Osteocyte (in vitro differentiated cells): Measurements from ENCODE around the gene NPLOC4. TPM values are rescaled to one million over a fixed set of nuclear protein-coding genes. Genes with fewer than 3 reads are reported as not detected.

ENCODE experiments used
- DNase-seq: peaks from one replicate; pipeline ENCODE4 v3.0.0; 2021; ENCODE audit warnings: mixed read lengths; ENCODE audit not compliant: unreplicated experiment; ENCODE audit errors: extremely low spot score
- H3K27ac Mint-ChIP-seq: one replicate; pipeline ENCODE4 v1.8.0; 2021; ENCODE audit warnings: mild to moderate bottlenecking, mixed read lengths; ENCODE audit not compliant: unreplicated experiment
- H3K27me3 Mint-ChIP-seq: one replicate; pipeline ENCODE4 v1.8.0; 2021; ENCODE audit warnings: mixed read lengths; ENCODE audit not compliant: unreplicated experiment
- H3K36me3 Mint-ChIP-seq: one replicate; pipeline ENCODE4 v1.8.0; 2021; ENCODE audit warnings: mixed read lengths; ENCODE audit not compliant: unreplicated experiment
- H3K4me1 Mint-ChIP-seq: one replicate; pipeline ENCODE4 v1.8.0; 2021; ENCODE audit warnings: mixed read lengths; ENCODE audit not compliant: unreplicated experiment
- H3K4me3 Mint-ChIP-seq: one replicate; pipeline ENCODE4 v1.8.0; 2021; ENCODE audit warnings: mild to moderate bottlenecking, moderate library complexity, mixed read lengths; ENCODE audit not compliant: unreplicated experiment
- H3K9me3 Mint-ChIP-seq: one replicate; pipeline ENCODE4 v1.8.0; 2021; ENCODE audit warnings: mixed read lengths; ENCODE audit not compliant: unreplicated experiment
- CTCF ChIP-seq: fragments of 200-600 bp; sonication (generic); IDR thresholded peaks from 2 replicates; pipeline ENCODE4 v1.5.0; 2021; ENCODE audit warnings: antibody characterized with exemption, mild to moderate bottlenecking, moderate library complexity
- total RNA-seq: library from RNA; stranded (reverse); gene quantifications from 2 replicates; pipeline ENCODE4 v1.2.1, GENCODE V29; 2021

NPLOC4 gene
- total RNA-seq, 1 donor from 2014 or later = 99.7 TPM

GRCh38 chr17:81616877-81617276, 20.0 kb downstream of the NPLOC4 start:
- no peak for TF ChIP-seq CTCF
- Mint-ChIP-seq H3K4me3 (no peak overlapping the region), H3K27ac (no peak overlapping the region), H3K36me3 (peaks cover 49% of the 10 kb centered on the region), H3K4me1 (peaks cover 12% of the 10 kb centered on the region), H3K9me3 (no peaks in the 10 kb centered on the region), H3K27me3 (no peaks in the 10 kb centered on the region)
- no peak for DNase-seq

GRCh38 chr17:81615401-81615930, 21.4 kb downstream of the NPLOC4 start:
- Mint-ChIP-seq H3K4me1 (peaks cover 12% of the 10 kb centered on the region), H3K9me3 (no peaks in the 10 kb centered on the region), H3K27me3 (no peaks in the 10 kb centered on the region), H3K36me3 (peaks cover 36% of the 10 kb centered on the region), H3K27ac (no peak overlapping the region), H3K4me3 (no peak overlapping the region)
- TF ChIP-seq CTCF = no peak
- DNase-seq = no peak

DNA sequence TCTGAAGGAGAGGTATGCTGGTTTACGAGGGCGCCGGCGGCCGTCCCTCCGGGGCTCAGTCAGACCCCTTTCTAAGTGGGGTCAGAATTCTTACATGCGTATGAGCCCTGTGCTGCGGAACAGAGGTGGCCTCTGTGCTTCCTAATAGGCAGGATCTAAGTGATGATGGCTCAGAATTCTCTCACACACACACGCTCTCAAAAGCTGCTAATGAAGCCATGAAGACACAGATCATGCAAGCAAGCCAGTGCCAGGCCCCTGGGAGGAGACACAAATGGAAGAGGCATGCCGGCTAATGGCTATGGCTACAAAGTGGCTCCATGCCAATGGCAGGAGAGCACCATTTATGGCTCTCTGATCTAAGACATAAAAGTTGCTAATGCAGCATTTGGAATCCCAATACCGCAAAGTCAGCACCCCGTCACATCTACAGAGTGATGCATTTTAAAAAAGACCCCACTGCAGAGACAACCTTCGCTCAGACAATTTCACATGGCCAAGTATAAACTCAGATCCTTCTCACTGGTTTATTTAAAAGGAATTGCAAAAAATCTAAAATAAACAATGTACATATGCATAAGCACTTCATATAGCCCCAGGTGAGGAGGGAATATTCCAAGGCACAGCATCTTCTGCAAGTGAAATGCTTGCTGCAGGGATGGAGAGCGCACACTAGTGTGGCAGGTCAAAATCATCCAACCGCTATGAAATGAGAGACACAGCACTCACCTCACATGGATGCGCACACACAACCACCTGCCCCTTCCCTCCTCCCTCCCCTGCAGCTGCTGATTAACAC, 24.5 kb downstream of the NPLOC4 start:
- no peaks in the 10 kb centered on the region for H3K27me3 Mint-ChIP-seq
- no peak overlapping the region for H3K27ac Mint-ChIP-seq
- H3K36me3 Mint-ChIP-seq = peaks cover 33% of the 10 kb centered on the region
- no peak for TF ChIP-seq CTCF
- no peaks in the 10 kb centered on the region for H3K9me3 Mint-ChIP-seq
- H3K4me1 Mint-ChIP-seq = peaks cover 12% of the 10 kb centered on the region
- no peak overlapping the region for H3K4me3 Mint-ChIP-seq
- no peak for DNase-seq

GRCh38 chr17:81609541-81610311, 27.2 kb downstream of the NPLOC4 start:
- Mint-ChIP-seq H3K36me3 (peaks cover 29% of the 10 kb centered on the region), H3K4me3 (no peak overlapping the region)
- TF ChIP-seq CTCF = no peak

DNA sequence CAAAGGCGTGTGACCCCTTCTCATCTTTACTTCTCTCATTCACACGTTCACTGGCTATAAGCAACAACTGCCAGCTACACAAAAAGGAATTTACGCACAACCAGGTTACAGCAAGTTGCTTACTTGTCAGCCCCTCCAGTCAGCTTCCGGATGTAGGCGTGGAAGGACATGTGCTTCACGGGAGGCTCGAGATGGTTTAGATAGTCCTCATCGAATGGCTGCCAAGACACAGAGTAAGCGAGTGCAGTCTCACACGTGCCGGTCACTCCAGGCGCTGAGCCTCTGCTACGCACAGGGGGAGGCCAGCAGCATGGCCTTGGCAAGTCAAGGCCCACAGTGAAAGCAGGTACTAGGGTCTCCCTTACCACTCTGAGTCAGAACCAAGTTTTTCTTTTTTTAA, 28.3 kb downstream of the NPLOC4 start:
- Mint-ChIP-seq H3K27me3 (no peaks in the 10 kb centered on the region), H3K9me3 (no peaks in the 10 kb centered on the region), H3K27ac (no peak overlapping the region), H3K4me1 (no peaks in the 10 kb centered on the region), H3K4me3 (no peak overlapping the region), H3K36me3 (peaks cover 37% of the 10 kb centered on the region)
- DNase-seq = no peak
- TF ChIP-seq CTCF = no peak

More at GRCh38 chr17:81609541-81610311, 27.2 kb downstream of the NPLOC4 start:
- H3K4me1 Mint-ChIP-seq = peaks cover 7% of the 10 kb centered on the region
- no peak for DNase-seq
- H3K27ac Mint-ChIP-seq = no peak overlapping the region
- no peaks in the 10 kb centered on the region for H3K9me3 Mint-ChIP-seq
- no peaks in the 10 kb centered on the region for H3K27me3 Mint-ChIP-seq
